Measurements from ENCODE around the gene THSD7B.

Gene THSD7B

DNA sequence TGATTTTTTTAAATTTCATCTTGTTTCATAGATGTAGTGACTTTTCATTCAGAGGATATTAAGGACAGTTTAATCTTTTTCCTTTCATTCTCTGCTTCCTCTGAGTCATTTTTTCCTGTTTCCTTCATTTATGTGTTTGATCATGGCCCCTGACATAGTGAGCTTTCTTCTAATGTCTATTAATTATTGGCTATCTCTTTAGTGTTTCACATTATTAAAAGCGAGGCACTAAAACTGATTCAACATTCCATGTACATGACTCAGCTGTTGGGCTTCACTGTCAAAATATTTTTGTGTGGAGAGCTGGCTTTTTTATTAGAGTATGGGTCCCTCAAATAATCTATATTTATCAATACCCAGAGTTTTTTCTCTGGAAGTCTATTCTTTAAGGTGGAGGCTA lies 125.8 kb downstream of the THSD7B start:
- TF ChIP-seq CTCF (IDR thresholded peaks at IDR 0.05; ENCODE audit: borderline replicate concordance, insufficient read depth, low read depth, low read length), result no peak
- H3K4me3 ChIP-seq (ENCODE audit: low read depth, low read length), result no peak overlapping the region

- no peak for TF ChIP-seq CTCF (IDR thresholded peaks at IDR 0.05; ENCODE audit: borderline replicate concordance, insufficient read depth, low read depth, low read length)
Measured at GRCh38 chr2:136894007-136894634, 128.8 kb downstream of the THSD7B start.

GRCh38 chr2:136901732-136902131 lies 136.4 kb downstream of the THSD7B start:
- no peak for TF ChIP-seq CTCF (IDR thresholded peaks at IDR 0.05; ENCODE audit: borderline replicate concordance, insufficient read depth, low read depth, low read length)
- H3K4me3 ChIP-seq (ENCODE audit: low read depth, low read length), result no peak overlapping the region

More at GRCh38 chr2:136894007-136894634, 128.8 kb downstream of the THSD7B start:
- no peak overlapping the region for H3K4me3 ChIP-seq (ENCODE audit: low read depth, low read length)

- no peak overlapping the region for H3K4me3 ChIP-seq (ENCODE audit: low read depth, low read length)
- no peak for TF ChIP-seq CTCF (IDR thresholded peaks at IDR 0.05; ENCODE audit: borderline replicate concordance, insufficient read depth, low read depth, low read length)
Measured at GRCh38 chr2:136905779-136906178, 140.4 kb downstream of the THSD7B start.

- TF ChIP-seq CTCF (IDR thresholded peaks at IDR 0.05; ENCODE audit: borderline replicate concordance, insufficient read depth, low read depth, low read length), result no peak
- H3K4me3 ChIP-seq (ENCODE audit: low read depth, low read length), result no peak overlapping the region
Measured at GRCh38 chr2:136909777-136910176, 144.4 kb downstream of the THSD7B start.

DNA sequence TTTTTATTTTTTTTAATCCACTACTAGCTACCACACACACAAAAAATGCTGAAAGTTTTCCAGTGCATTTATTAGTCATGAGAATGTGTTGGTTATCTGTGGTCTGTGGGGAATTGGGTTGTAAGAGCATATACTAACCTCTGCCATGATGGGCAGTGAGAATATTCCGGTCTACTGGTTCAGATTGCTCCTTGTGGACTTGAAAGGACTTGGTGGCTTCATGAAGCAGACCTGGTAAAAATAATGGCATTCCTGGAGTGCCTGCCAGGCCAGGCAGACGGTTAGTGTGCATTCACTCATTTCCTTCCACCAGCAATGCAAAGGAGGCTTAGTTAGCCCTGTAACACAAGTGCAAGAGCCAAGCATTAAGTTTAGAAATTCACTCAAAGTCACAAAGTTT lies 150.8 kb downstream of the THSD7B start:
- no peak overlapping the region for H3K4me3 ChIP-seq (ENCODE audit: low read depth, low read length)
- no peak for TF ChIP-seq CTCF (IDR thresholded peaks at IDR 0.05; ENCODE audit: borderline replicate concordance, insufficient read depth, low read depth, low read length)

GRCh38 chr2:136917411-136917881 lies 152.1 kb downstream of the THSD7B start:
- no peak overlapping the region for H3K4me3 ChIP-seq (ENCODE audit: low read depth, low read length)
- no peak for TF ChIP-seq CTCF (IDR thresholded peaks at IDR 0.05; ENCODE audit: borderline replicate concordance, insufficient read depth, low read depth, low read length)
